ENCODE data around the gene ZNF699.
"Not testable (repeated sequence)": the region's sequence is repeated elsewhere in the genome, so short reads cannot be mapped to it uniquely, and the experiment has no call there.

ZNF699 gene

DNA sequence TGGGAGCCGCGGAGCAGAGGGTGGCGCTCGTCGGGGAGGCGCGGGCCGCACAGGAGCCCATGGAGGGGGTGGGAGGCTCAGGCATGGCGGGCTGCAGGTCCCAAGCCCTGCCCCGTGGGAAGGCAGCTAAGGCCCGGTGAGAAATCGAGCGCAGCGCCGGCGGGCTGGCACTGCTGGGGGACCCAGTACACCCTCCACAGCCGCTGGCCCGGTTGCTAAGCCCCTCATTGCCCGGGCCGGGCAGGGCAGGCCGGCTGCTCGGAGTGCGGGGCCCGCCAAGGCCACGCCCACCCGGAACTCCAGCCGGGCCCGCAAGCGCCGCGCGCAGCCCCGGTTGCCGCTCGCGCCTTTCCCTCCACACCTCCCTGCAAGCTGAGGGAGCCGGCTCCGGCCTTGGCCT is 26.2 kb downstream of the ZNF699 start:
- not testable (repeated sequence) for DNase-seq

- DNase-seq = no peak
Measured at GRCh38 chr19:9251236-9251635, 58.4 kb downstream of the ZNF699 start.

DNA sequence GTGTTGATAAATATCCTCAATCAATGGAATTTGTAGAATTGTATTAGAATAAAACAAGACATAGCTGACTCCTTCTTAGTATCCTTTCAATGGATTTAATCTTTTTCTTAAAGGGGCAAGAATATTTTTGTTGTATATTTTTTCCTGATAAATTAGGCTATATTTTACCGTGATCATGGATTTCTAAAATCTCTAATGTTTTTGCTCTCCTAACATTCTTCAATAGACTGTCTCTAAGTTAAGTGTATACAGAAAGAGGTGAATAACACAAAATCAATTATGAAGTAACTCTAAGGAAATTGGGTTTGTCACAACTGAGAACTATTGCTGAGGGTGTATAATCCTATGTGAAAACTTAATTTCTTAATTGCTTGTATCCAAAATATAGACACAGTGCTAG is 59.0 kb downstream of the ZNF699 start, which contains the start of gene OR7E24:
OR7E24 (plus strand) TSS at position 301 of the 400 bp plus-strand sequence. CDS start 114 bp downstream, outside the sequence.
- DNase-seq = no peak
